Choroid plexus epithelial cell (primary cell): ENCODE measurements around the gene TSPAN5.

ENCODE experiments used
- DNase-seq: peaks from one replicate; pipeline ENCODE4 v3.0.0-alpha.2; 2010; ENCODE audit warnings: low read depth
- H3K4me3 ChIP-seq: 2 replicates; pipeline ENCODE4 v1.5.1; 2011; ENCODE audit warnings: low read depth, mild to moderate bottlenecking, control low read depth, low read length, moderate library complexity
- CTCF ChIP-seq: conservative IDR thresholded peaks from 2 replicates; pipeline ENCODE4 v1.5.1; 2011; ENCODE audit warnings: low read depth, mild to moderate bottlenecking, control low read depth, inconsistent platforms, low read length, moderate library complexity

The TSPAN5 gene

GRCh38 chr4:98430708-98431403, 227.6 kb downstream of the TSPAN5 start:
- TF ChIP-seq CTCF, result no peak
- DNase-seq, result peak; percentile 96
- H3K4me3 ChIP-seq, result no peak overlapping the region

GRCh38 chr4:98423009-98423408, 235.4 kb downstream of the TSPAN5 start:
- no peak for TF ChIP-seq CTCF
- no peak for DNase-seq

GRCh38 chr4:98421111-98421510, 237.3 kb downstream of the TSPAN5 start:
- peak; percentile 84 for DNase-seq
- no peak for TF ChIP-seq CTCF
- no peak overlapping the region for H3K4me3 ChIP-seq

More at GRCh38 chr4:98423009-98423408, 235.4 kb downstream of the TSPAN5 start:
- no peak overlapping the region for H3K4me3 ChIP-seq
